ENCODE results near the gene GPRC5D. TPM values are rescaled to one million over a fixed set of nuclear protein-coding genes. Genes with fewer than 3 reads are reported as not detected.

GPRC5D gene
- total RNA-seq, 1 experiment from 2014 or later, result not detected

DNA sequence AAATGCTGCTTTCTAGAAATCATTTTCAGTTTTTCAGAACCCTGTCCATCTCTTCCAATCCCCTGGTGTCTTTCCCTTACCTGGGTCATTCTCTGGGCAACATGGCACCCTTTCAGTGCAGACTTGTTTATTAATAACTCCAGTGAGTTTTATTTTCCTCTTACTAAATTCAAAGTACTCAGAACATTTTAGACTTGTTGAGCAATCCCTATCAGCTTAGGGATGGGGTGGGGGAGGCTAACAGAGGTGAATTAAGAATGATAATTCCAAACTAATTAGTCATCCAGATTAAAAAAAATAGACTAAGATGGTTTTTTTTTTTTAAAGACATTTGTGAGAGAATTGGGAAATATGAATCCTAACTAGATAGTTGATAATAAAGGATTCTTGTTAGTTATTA, 49.9 kb downstream of the GPRC5D start:
- CTCF ChIA-PET, result interaction anchor here (1.3 kb wide), 1 partner anchor 67 kb away, joined by 3 read pairs; no protein-coding TSS in a partner anchor
- Mint-ChIP-seq H3K27ac (ENCODE audit: unreplicated experiment) (peak overlapping the region; percentile 76), H3K9me3 (ENCODE audit: low read depth, unreplicated experiment) (no peaks in the 10 kb centered on the region), H3K4me1 (ENCODE audit: low read depth, unreplicated experiment) (peaks cover 80% of the 10 kb centered on the region), H3K36me3 (ENCODE audit: insufficient read depth, unreplicated experiment) (peaks cover 99% of the 10 kb centered on the region), H3K27me3 (ENCODE audit: unreplicated experiment) (no peaks in the 10 kb centered on the region), H3K4me3 (ENCODE audit: low read depth, unreplicated experiment) (peak overlapping the region; percentile 95)
- BruUV-seq (replicated peaks), result no TSS peak
- TF ChIP-seq, protein P1, sequence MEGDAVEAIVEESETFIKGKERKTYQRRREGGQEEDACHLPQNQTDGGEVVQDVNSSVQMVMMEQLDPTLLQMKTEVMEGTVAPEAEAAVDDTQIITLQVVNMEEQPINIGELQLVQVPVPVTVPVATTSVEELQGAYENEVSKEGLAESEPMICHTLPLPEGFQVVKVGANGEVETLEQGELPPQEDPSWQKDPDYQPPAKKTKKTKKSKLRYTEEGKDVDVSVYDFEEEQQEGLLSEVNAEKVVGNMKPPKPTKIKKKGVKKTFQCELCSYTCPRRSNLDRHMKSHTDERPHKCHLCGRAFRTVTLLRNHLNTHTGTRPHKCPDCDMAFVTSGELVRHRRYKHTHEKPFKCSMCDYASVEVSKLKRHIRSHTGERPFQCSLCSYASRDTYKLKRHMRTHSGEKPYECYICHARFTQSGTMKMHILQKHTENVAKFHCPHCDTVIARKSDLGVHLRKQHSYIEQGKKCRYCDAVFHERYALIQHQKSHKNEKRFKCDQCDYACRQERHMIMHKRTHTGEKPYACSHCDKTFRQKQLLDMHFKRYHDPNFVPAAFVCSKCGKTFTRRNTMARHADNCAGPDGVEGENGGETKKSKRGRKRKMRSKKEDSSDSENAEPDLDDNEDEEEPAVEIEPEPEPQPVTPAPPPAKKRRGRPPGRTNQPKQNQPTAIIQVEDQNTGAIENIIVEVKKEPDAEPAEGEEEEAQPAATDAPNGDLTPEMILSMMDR (IDR thresholded peaks at IDR 0.05; ENCODE audit: unreplicated experiment), result no peak
- intact Hi-C loops (cut with micrococcal nuclease; ENCODE audit: unreplicated experiment), result no loop called here
- no peak for DNase-seq

GRCh38 chr12:12901158-12901791, 50.7 kb downstream of the GPRC5D start:
- Mint-ChIP-seq H3K27ac (ENCODE audit: unreplicated experiment) (peak overlapping the region; percentile 76), H3K27me3 (ENCODE audit: unreplicated experiment) (no peaks in the 10 kb centered on the region), H3K4me1 (ENCODE audit: low read depth, unreplicated experiment) (peaks cover 82% of the 10 kb centered on the region), H3K4me3 (ENCODE audit: low read depth, unreplicated experiment) (peak overlapping the region; percentile 95), H3K36me3 (ENCODE audit: insufficient read depth, unreplicated experiment) (peaks cover 99% of the 10 kb centered on the region), H3K9me3 (ENCODE audit: low read depth, unreplicated experiment) (no peaks in the 10 kb centered on the region)
- intact Hi-C loops (cut with micrococcal nuclease; ENCODE audit: unreplicated experiment), result no loop called here
- DNase-seq, result no peak
- CTCF ChIA-PET, result interaction anchor here (0.6 to 1.5 kb wide), 4 partner anchors 66 to 114 kb away, joined by 3 to 4 read pairs (median 3); partner anchors contain the start of gene DDX47
- BruUV-seq (replicated peaks), result TSS peak; percentile 53
- TF ChIP-seq, protein P1 (IDR thresholded peaks at IDR 0.05; ENCODE audit: unreplicated experiment), result no peak

GRCh38 chr12:12900786-12901157, 51.2 kb downstream of the GPRC5D start:
- Mint-ChIP-seq H3K4me3 (ENCODE audit: low read depth, unreplicated experiment) (peak overlapping the region; percentile 95), H3K27ac (ENCODE audit: unreplicated experiment) (peak overlapping the region; percentile 76), H3K27me3 (ENCODE audit: unreplicated experiment) (no peaks in the 10 kb centered on the region), H3K4me1 (ENCODE audit: low read depth, unreplicated experiment) (peaks cover 78% of the 10 kb centered on the region), H3K9me3 (ENCODE audit: low read depth, unreplicated experiment) (no peaks in the 10 kb centered on the region), H3K36me3 (ENCODE audit: insufficient read depth, unreplicated experiment) (peaks cover 99% of the 10 kb centered on the region)
- no TSS peak for BruUV-seq (replicated peaks)
- TF ChIP-seq, protein P1 (IDR thresholded peaks at IDR 0.05; ENCODE audit: unreplicated experiment), result no peak
- intact Hi-C loops (cut with micrococcal nuclease; ENCODE audit: unreplicated experiment), result no loop called here
- no peak for DNase-seq
- CTCF ChIA-PET, result interaction anchor here (1.0 to 1.5 kb wide), 3 partner anchors 65 to 113 kb away, joined by 3 to 4 read pairs (median 3); partner anchors contain the start of gene DDX47

GRCh38 chr12:12899530-12900380, 52.2 kb downstream of the GPRC5D start:
- Mint-ChIP-seq H3K4me1 (ENCODE audit: low read depth, unreplicated experiment) (peaks cover 68% of the 10 kb centered on the region), H3K27me3 (ENCODE audit: unreplicated experiment) (no peaks in the 10 kb centered on the region), H3K27ac (ENCODE audit: unreplicated experiment) (peak overlapping the region; percentile 76), H3K9me3 (ENCODE audit: low read depth, unreplicated experiment) (no peaks in the 10 kb centered on the region), H3K4me3 (ENCODE audit: low read depth, unreplicated experiment) (peak overlapping the region; percentile 95), H3K36me3 (ENCODE audit: insufficient read depth, unreplicated experiment) (peaks cover 99% of the 10 kb centered on the region)
- intact Hi-C loops (cut with micrococcal nuclease; ENCODE audit: unreplicated experiment), result loop anchor here (5.0 kb wide), 1 partner anchor 177 kb away; no protein-coding TSS in a partner anchor
- CTCF ChIA-PET, result interaction anchor here (1.5 kb wide), 1 partner anchor 87 kb away, joined by 3 read pairs; the partner anchor contains the start of gene DDX47
- no TSS peak for BruUV-seq (replicated peaks)
- no peak for DNase-seq
- TF ChIP-seq, protein P1 (IDR thresholded peaks at IDR 0.05; ENCODE audit: unreplicated experiment), result no peak
